Activated CD4-positive, CD25-positive, alpha-beta regulatory T cell (primary cell): ENCODE results near the gene PMF1.
"Not testable (repeated sequence)": the region's sequence is repeated elsewhere in the genome, so short reads cannot be mapped to it uniquely, and the experiment has no call there.

Source experiments
- DNase-seq, 4 experiments: peaks; one replicate each; lab custom pipeline; 2025; lab: John Stamatoyannopoulos, UW

The PMF1 gene

GRCh38 chr1:156212833-156213643 is at the start of gene PMF1:
PMF1 (plus strand) TSS chr1:156213007; CDS start chr1:156213016, 9 bp downstream.
- peak; percentile 84 to 93 (median 92) for DNase-seq

GRCh38 chr1:156163712-156164111 is 49.1 kb upstream of the PMF1 start:
- DNase-seq = no peak

GRCh38 chr1:156164125-156164831 is 48.5 kb upstream of the PMF1 start:
- no peak for DNase-seq

- DNase-seq = no peak
Measured at GRCh38 chr1:156165083-156165482, 47.7 kb upstream of the PMF1 start.

GRCh38 chr1:156167536-156167935 is 45.3 kb upstream of the PMF1 start:
- no peak for DNase-seq

GRCh38 chr1:156172696-156173470 is 39.9 kb upstream of the PMF1 start:
- DNase-seq = no peak

GRCh38 chr1:156176610-156177210 is 36.1 kb upstream of the PMF1 start:
- DNase-seq = no peak

GRCh38 chr1:156177919-156178654 is 34.7 kb upstream of the PMF1 start:
- no peak for DNase-seq

- DNase-seq = no peak
Measured at GRCh38 chr1:156180471-156180870, 32.3 kb upstream of the PMF1 start.

- DNase-seq = not testable (repeated sequence)
Measured at GRCh38 chr1:156181391-156181924, 31.3 kb upstream of the PMF1 start.

GRCh38 chr1:156182010-156182779 is 30.6 kb upstream of the PMF1 start:
- DNase-seq = not testable (repeated sequence)

- not testable (repeated sequence) for DNase-seq
Measured at GRCh38 chr1:156186347-156187177, 26.2 kb upstream of the PMF1 start.

- DNase-seq = not testable (repeated sequence)
Measured at GRCh38 chr1:156190265-156190664, 22.5 kb upstream of the PMF1 start.

GRCh38 chr1:156191292-156191964 is 21.4 kb upstream of the PMF1 start:
- no peak for DNase-seq

GRCh38 chr1:156193208-156193487 is 19.7 kb upstream of the PMF1 start:
- DNase-seq = no peak

GRCh38 chr1:156193488-156194299 is 19.1 kb upstream of the PMF1 start, which contains the start of gene SLC25A44:
SLC25A44 (plus strand) TSS chr1:156194104; CDS start chr1:156199848, 5,744 bp downstream.
- DNase-seq = peak; percentile 84 to 94 (median 92)

GRCh38 chr1:156194300-156194652 is 18.5 kb upstream of the PMF1 start:
- peak in 1 of 4 experiments; percentile 5 for DNase-seq

- no peak for DNase-seq
Measured at GRCh38 chr1:156195853-156196252, 17.0 kb upstream of the PMF1 start.
